ENCODE data around the gene CCDC178. TPM values are rescaled to one million over a fixed set of nuclear protein-coding genes. Genes with fewer than 3 reads are reported as not detected.

Gene CCDC178
- total RNA-seq, 4 donors from 2014 or later = 1.0 to 6.0 (median 5.0) TPM

DNA sequence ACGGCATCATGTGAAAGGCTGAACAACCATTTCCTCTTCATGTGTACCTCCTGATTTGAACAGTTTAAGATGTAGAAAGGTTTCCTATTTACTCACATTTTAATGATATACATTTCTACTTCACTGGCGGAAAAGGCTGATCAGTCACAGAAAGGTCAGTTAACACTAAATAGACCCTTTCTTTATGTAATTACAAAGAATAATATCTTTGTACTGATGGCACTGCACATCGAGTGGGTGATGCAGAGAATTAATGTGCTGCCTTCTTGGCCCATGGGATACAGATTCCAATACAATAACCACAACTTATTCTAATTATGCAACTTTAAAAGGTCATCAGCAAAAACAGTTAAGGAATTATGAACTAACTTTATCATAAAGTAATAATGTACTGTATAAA, 339.2 kb downstream of the CCDC178 start:
- TF ChIP-seq, protein P1, sequence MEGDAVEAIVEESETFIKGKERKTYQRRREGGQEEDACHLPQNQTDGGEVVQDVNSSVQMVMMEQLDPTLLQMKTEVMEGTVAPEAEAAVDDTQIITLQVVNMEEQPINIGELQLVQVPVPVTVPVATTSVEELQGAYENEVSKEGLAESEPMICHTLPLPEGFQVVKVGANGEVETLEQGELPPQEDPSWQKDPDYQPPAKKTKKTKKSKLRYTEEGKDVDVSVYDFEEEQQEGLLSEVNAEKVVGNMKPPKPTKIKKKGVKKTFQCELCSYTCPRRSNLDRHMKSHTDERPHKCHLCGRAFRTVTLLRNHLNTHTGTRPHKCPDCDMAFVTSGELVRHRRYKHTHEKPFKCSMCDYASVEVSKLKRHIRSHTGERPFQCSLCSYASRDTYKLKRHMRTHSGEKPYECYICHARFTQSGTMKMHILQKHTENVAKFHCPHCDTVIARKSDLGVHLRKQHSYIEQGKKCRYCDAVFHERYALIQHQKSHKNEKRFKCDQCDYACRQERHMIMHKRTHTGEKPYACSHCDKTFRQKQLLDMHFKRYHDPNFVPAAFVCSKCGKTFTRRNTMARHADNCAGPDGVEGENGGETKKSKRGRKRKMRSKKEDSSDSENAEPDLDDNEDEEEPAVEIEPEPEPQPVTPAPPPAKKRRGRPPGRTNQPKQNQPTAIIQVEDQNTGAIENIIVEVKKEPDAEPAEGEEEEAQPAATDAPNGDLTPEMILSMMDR (IDR thresholded peaks at IDR 0.05; ENCODE audit: low read depth) = no peak

DNA sequence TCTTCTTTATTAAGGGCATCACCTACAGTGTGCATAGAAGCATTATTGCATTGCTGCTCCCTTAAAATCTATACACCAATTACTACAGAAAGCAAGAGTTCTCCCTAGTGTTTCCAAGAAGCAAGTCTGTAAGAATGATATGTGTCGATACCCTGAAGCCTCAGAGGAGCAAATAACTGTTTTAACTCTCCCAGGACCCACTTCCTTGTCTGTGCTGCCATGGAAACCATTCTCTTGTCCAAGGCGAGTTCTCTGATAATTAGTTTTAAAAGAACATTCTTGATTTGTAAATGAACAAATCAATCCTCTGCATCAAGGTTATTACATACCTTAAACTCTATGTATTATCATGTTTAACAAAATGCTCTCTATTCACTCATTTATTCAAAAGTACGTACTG, 340.9 kb downstream of the CCDC178 start:
- TF ChIP-seq, protein P1 (IDR thresholded peaks at IDR 0.05; ENCODE audit: low read depth) = no peak

DNA sequence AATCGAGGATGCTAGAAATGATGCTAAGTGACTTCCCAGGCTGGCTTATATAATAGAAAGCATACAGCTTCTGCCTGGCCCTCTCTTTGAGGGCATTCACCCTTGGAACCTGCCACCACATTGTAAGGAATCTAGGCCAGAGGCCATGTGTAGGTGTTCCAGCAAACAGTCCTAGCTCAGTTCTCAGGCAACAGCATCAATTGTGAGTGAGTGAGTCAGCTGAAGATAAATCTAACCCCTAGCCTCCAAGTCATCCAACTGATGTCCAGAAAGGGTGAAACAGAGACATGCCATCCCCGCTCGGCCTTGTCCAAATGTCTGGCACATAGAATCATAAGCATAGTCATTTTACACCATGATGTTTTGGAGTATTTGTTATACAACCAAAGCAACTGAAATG, 343.4 kb downstream of the CCDC178 start:
- TF ChIP-seq, protein P1 (IDR thresholded peaks at IDR 0.05; ENCODE audit: low read depth) = no peak

DNA sequence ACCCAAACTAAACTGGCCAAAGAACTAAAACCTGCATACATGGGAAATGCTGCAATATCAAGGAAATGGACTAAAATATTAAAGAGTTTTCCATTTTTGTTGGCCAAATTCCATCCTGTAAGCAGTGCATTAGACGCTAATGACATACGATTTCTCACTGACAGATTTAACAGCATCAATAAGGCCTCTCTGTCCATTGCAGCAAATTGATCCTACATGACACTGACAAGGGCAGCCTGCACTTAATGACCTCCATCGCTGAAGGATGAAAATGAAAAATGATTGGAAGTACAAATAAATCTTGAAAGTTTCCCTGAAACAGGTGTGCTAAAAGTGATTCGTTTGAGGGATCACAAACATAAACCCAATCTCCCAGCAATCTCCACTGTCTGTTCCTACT, 350.1 kb downstream of the CCDC178 start:
- TF ChIP-seq, protein P1 (IDR thresholded peaks at IDR 0.05; ENCODE audit: low read depth) = no peak

DNA sequence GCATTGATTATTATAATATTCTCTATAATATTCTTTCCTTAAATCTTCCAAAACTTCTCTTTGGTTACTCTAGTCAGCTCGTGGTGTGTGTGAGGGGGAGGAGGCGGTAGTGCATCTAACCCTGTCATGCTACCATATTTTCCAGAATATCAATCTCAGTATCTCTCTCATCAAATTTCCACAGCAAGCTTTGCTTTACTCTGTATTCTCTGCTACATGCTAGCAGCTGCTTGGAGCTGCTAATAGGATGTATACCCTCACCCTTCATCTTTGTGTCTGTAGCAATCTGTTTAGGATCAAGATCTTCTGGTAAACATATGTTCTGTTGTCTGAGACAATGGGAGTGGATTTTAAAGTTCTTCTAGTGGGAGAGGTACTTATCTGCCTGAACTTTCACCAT, 363.9 kb downstream of the CCDC178 start:
- TF ChIP-seq, protein P1 (IDR thresholded peaks at IDR 0.05; ENCODE audit: low read depth) = no peak

DNA sequence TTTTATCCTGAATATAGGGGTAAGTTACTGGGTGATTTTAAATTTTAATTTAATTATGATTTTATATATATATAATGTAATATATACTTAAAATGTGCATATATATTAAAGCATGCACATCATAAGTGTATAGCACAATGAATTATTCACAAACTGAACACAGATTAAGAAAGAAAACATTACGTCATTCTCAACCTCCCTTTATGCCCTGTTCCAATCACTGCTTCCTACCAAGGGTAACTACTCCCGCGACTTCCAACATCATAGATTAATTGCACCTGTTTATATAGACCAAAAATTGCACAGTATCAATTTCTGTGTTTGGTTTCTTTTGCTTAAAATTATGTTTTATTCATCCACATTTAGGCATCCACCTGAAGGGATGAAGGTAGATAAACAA, 366.4 kb downstream of the CCDC178 start:
- TF ChIP-seq, protein P1 (IDR thresholded peaks at IDR 0.05; ENCODE audit: low read depth) = no peak

DNA sequence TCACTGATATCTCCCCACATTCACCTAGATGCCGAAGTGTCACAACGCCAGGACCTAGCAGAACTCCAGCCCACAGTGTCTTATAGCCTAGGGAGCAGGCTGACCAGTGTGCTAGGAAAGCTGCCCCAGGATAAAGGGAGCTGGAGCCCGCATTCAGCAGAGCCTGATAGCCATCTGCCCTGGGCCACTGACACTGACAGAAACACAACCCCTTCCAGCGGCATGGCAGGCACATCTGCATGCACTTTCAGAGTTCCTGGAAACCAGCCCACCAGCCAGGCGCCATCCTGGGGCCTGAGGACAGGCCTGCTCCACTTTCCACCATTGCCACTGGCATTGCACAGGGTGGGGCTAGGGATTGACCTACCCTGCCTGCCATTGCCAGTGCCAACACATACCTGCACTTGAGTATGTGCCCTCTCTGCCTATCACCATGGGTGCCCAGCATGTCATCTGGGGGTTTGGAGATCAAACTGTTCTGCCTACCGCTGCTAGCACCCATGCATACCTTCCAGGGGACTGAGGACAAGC, 377.6 kb downstream of the CCDC178 start:
- TF ChIP-seq, protein P1 (IDR thresholded peaks at IDR 0.05; ENCODE audit: low read depth) = no peak
